Endothelial cell of umbilical vein (primary cell): ENCODE measurements around the gene UST.

Experiments used
- CTCF ChIP-seq, 2 donors: IDR thresholded peaks; 1 replicate in 1 of 2; 2 replicates in 1 of 2; pipeline ENCODE4 v1.5.1; 2011; ENCODE audit warnings: low read length in 2 of 2, mild to moderate bottlenecking in 2 of 2, moderate library complexity in 2 of 2, control low read depth in 1 of 2, inconsistent platforms in 1 of 2, low read depth in 1 of 2; ENCODE audit not compliant: insufficient read depth in 1 of 2; ENCODE audit errors: extremely low read depth in 1 of 2
- EZH2 ChIP-seq: IDR thresholded peaks from 2 replicates; pipeline ENCODE4 v1.6.1; 2012; ENCODE audit warnings: borderline replicate concordance, low read depth, mild to moderate bottlenecking, moderate library complexity, low read length, inconsistent platforms; ENCODE audit not compliant: severe bottlenecking
- FOS ChIP-seq: IDR thresholded peaks from 2 replicates; pipeline ENCODE4 v1.6.1; 2011; ENCODE audit warnings: mild to moderate bottlenecking, low read length, moderate library complexity, borderline replicate concordance; ENCODE audit not compliant: insufficient read depth
- GATA2 ChIP-seq: IDR thresholded peaks from 2 replicates; pipeline ENCODE4 v1.7.0; 2011; ENCODE audit warnings: low read depth, mild to moderate bottlenecking, moderate library complexity, mixed read lengths, low read length; ENCODE audit not compliant: insufficient read length, insufficient read depth
- MAX ChIP-seq: IDR thresholded peaks from 2 replicates; pipeline ENCODE4 v1.6.1; 2011; ENCODE audit not compliant: insufficient read depth, insufficient read length
- MYC ChIP-seq: IDR thresholded peaks from one replicate; pipeline ENCODE4 v1.6.1; 2011; ENCODE audit warnings: mild to moderate bottlenecking, low read depth, low read length
- POLR2A ChIP-seq: IDR thresholded peaks from 2 replicates; pipeline ENCODE4 v1.6.1; 2012; ENCODE audit warnings: low read depth, mild to moderate bottlenecking, control low read depth, low read length
- POLR2AphosphoS5 ChIP-seq: IDR thresholded peaks from 2 replicates; pipeline ENCODE4 v1.6.1; 2012; ENCODE audit warnings: low read depth, mild to moderate bottlenecking, control low read depth, low read length, moderate library complexity; ENCODE audit not compliant: insufficient read depth

- no peak for TF ChIP-seq EZH2
- TF ChIP-seq POLR2A: no peak
- TF ChIP-seq CTCF (IDR thresholded peaks at IDR 0.05; ENCODE audit: extremely low read depth in 1 of 2, insufficient read depth in 1 of 2, low read depth in 1 of 2, low read length in 2 of 2): no peak
- TF ChIP-seq FOS: no peak
- TF ChIP-seq GATA2: no peak
- no peak for TF ChIP-seq MAX
- TF ChIP-seq POLR2AphosphoS5: no peak
- TF ChIP-seq MYC: no peak
Measured at GRCh38 chr6:148868901-148869300, 122.1 kb downstream of the UST start.
